ENCODE results near the gene NXF1.
"Not testable (repeated sequence)": the region's sequence is repeated elsewhere in the genome, so short reads cannot be mapped to it uniquely, and the experiment has no call there.

Gene NXF1

GRCh38 chr11:62850911-62851806, 45.9 kb upstream of the NXF1 start:
- TF ChIP-seq CTCF (conservative IDR thresholded peaks at IDR 0.05; ENCODE audit: control insufficient read depth, insufficient read depth, low read depth, low read length), result no peak
- H3K4me3 ChIP-seq (ENCODE audit: control insufficient read depth, low read depth, low read length), result no peak overlapping the region
- DNase-seq (ENCODE audit: low read depth), result peak; percentile 30

GRCh38 chr11:62847767-62848314, 42.6 kb upstream of the NXF1 start:
- no peak for TF ChIP-seq CTCF (conservative IDR thresholded peaks at IDR 0.05; ENCODE audit: control insufficient read depth, insufficient read depth, low read depth, low read length)
- DNase-seq (ENCODE audit: low read depth), result no peak
- no peak overlapping the region for H3K4me3 ChIP-seq (ENCODE audit: control insufficient read depth, low read depth, low read length)

- TF ChIP-seq CTCF (conservative IDR thresholded peaks at IDR 0.05; ENCODE audit: control insufficient read depth, insufficient read depth, low read depth, low read length), result no peak
- no peak overlapping the region for H3K4me3 ChIP-seq (ENCODE audit: control insufficient read depth, low read depth, low read length)
- no peak for DNase-seq (ENCODE audit: low read depth)
Measured at GRCh38 chr11:62846177-62846576, 40.9 kb upstream of the NXF1 start.

GRCh38 chr11:62844154-62844553, 38.9 kb upstream of the NXF1 start:
- no peak overlapping the region for H3K4me3 ChIP-seq (ENCODE audit: control insufficient read depth, low read depth, low read length)
- no peak for TF ChIP-seq CTCF (conservative IDR thresholded peaks at IDR 0.05; ENCODE audit: control insufficient read depth, insufficient read depth, low read depth, low read length)
- no peak for DNase-seq (ENCODE audit: low read depth)

- TF ChIP-seq CTCF (conservative IDR thresholded peaks at IDR 0.05; ENCODE audit: control insufficient read depth, insufficient read depth, low read depth, low read length), result no peak
- no peak overlapping the region for H3K4me3 ChIP-seq (ENCODE audit: control insufficient read depth, low read depth, low read length)
- no peak for DNase-seq (ENCODE audit: low read depth)
Measured at GRCh38 chr11:62843466-62843865, 38.2 kb upstream of the NXF1 start.

GRCh38 chr11:62842891-62843290, 37.7 kb upstream of the NXF1 start:
- not testable (repeated sequence) for H3K4me3 ChIP-seq (ENCODE audit: control insufficient read depth, low read depth, low read length); DNase-seq (ENCODE audit: low read depth)

- no peak for DNase-seq (ENCODE audit: low read depth)
- no peak for TF ChIP-seq CTCF (conservative IDR thresholded peaks at IDR 0.05; ENCODE audit: control insufficient read depth, insufficient read depth, low read depth, low read length)
- H3K4me3 ChIP-seq (ENCODE audit: control insufficient read depth, low read depth, low read length), result peak overlapping the region; percentile 30
Measured at GRCh38 chr11:62842171-62842741, 37.0 kb upstream of the NXF1 start.
